Omental fat pad (tissue), 4 donors: ENCODE measurements around the gene RRP15. TPM values are rescaled to one million over a fixed set of nuclear protein-coding genes. Genes with fewer than 3 reads are reported as not detected.
A peak's percentile ranks its signal among the peaks of the same experiment; 100 is the strongest.

Experiments
- ATAC-seq: fragments of 150-250 bp; one replicate; pipeline ENCODE4 v1.9.1; 2016; ENCODE audit warnings: mild to moderate bottlenecking, moderate library complexity; ENCODE audit not compliant: low FRiP score
- DNase-seq: peaks from one replicate; pipeline ENCODE4 v3.0.0-alpha.2; 2019; ENCODE audit warnings: low spot score
- CTCF ChIP-seq, 3 donors: fragments of 450-650 bp; IDR thresholded peaks; one replicate each; pipeline ENCODE4 v1.5.1; 2016 to 2017; ENCODE audit warnings: antibody characterized with exemption in 3 of 3, mild to moderate bottlenecking in 3 of 3, moderate library complexity in 2 of 3
- total RNA-seq, 4 donors: library from RNA; depleted of rRNA; stranded (reverse); fragments of >200 nt; gene quantifications; one replicate each; pipeline ENCODE4 v1.1.0, GENCODE V29; 2016

RRP15 gene
- 10 to 100 TPM in 1 of 4 donors, 1 to 10 TPM in 3; 4.6 to 22.7 (median 5.3) TPM for total RNA-seq

GRCh38 chr1:218284917-218285635 lies at the start of gene RRP15:
Gene RRP15, plus strand, starts transcription at chr1:218285293. Its CDS starts 24 bp downstream, at chr1:218285317.
- ATAC-seq (peak; percentile 100), DNase-seq (peak; percentile 67)
- TF ChIP-seq CTCF (IDR thresholded peaks at IDR 0.05), result no peak

- TF ChIP-seq CTCF (IDR thresholded peaks at IDR 0.05), result no peak
- no peak for ATAC-seq
- DNase-seq, result no peak
Measured at GRCh38 chr1:218242171-218242570, 42.9 kb upstream of the RRP15 start.

GRCh38 chr1:218247339-218247738 lies 37.8 kb upstream of the RRP15 start:
- DNase-seq, result no peak
- TF ChIP-seq CTCF (IDR thresholded peaks at IDR 0.05), result no peak
- no peak for ATAC-seq

GRCh38 chr1:218249338-218250140 lies 35.6 kb upstream of the RRP15 start:
- DNase-seq (no peak), ATAC-seq (no peak)
- TF ChIP-seq CTCF (IDR thresholded peaks at IDR 0.05), result no peak

GRCh38 chr1:218250492-218250891 lies 34.6 kb upstream of the RRP15 start:
- DNase-seq, result no peak
- ATAC-seq, result no peak
- TF ChIP-seq CTCF (IDR thresholded peaks at IDR 0.05), result no peak

GRCh38 chr1:218254296-218254946 lies 30.7 kb upstream of the RRP15 start:
- DNase-seq, result no peak
- no peak for TF ChIP-seq CTCF (IDR thresholded peaks at IDR 0.05)
- no peak for ATAC-seq
